Measurements from ENCODE around the gene ST3GAL3.

ST3GAL3 gene

GRCh38 chr1:43729816-43730463 lies 22.6 kb downstream of the ST3GAL3 start:
- Histone ChIP-seq H3K27ac (ENCODE audit: low read length) (no peak overlapping the region), H3K4me3 (ENCODE audit: low read depth in 1 of 2, low read length in 2 of 2) (no peak overlapping the region), H3K36me3 (ENCODE audit: control insufficient read depth in 1 of 2, insufficient read depth in 2 of 2, low read length in 2 of 2) (no peaks in the 10 kb centered on the region), H3K4me1 (ENCODE audit: control insufficient read depth in 1 of 2, insufficient read depth in 2 of 2, low read length in 2 of 2) (peaks cover 0 to 4% of the 10 kb centered on the region in 2 donors), H3K27me3 (ENCODE audit: low read depth, low read length) (no peaks in the 10 kb centered on the region), H3K9me3 (ENCODE audit: control insufficient read depth in 1 of 2, low read length in 2 of 2) (no peaks in the 10 kb centered on the region)

DNA sequence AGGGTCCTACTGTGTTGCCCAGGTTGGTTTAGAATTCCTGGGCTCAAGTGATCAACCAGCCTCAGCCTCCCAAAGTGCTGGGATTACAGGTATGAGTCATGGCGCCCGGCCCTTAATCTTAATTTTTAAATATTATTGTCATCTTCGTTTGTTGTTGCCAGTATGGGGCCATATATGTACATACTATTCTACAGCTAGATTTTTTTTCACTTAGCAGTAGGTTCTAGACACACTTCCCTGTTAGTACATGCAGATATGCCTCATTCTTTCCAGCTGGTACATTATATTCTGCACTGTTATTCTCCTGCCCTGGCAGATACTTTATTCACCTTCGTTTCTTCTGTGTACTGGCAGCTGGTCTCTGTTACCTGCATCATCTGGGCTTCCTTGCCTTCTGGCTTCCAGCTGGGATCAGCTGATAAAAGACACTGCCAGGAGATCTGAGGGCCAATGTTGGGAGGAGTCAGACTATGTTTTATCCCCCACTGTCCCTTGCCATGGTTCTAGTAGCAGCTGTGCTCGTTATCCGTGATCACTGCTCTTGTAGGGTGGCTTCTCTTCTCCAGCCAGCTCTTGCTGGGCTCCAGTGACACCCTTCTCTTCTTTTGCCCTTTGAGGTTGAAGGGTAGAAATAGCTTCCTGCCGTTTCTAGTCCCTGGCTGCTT lies 24.7 kb downstream of the ST3GAL3 start:
- Histone ChIP-seq H3K4me3 (ENCODE audit: low read depth in 1 of 2, low read length in 2 of 2) (no peak overlapping the region), H3K36me3 (ENCODE audit: control insufficient read depth in 1 of 2, insufficient read depth in 2 of 2, low read length in 2 of 2) (peaks cover 0 to 5% of the 10 kb centered on the region in 2 donors), H3K27ac (ENCODE audit: low read length) (no peak overlapping the region), H3K4me1 (ENCODE audit: control insufficient read depth in 1 of 2, insufficient read depth in 2 of 2, low read length in 2 of 2) (peaks cover 0 to 4% of the 10 kb centered on the region in 2 donors), H3K27me3 (ENCODE audit: low read depth, low read length) (no peaks in the 10 kb centered on the region), H3K9me3 (ENCODE audit: control insufficient read depth in 1 of 2, low read length in 2 of 2) (no peaks in the 10 kb centered on the region)

GRCh38 chr1:43736819-43737218 lies 29.5 kb downstream of the ST3GAL3 start:
- H3K4me3 ChIP-seq (ENCODE audit: low read depth in 1 of 2, low read length in 2 of 2) = no peak overlapping the region
- H3K9me3 ChIP-seq (ENCODE audit: control insufficient read depth in 1 of 2, low read length in 2 of 2) = no peaks in the 10 kb centered on the region
- peaks cover 0 to 4% of the 10 kb centered on the region in 2 donors for H3K4me1 ChIP-seq (ENCODE audit: control insufficient read depth in 1 of 2, insufficient read depth in 2 of 2, low read length in 2 of 2)
- H3K27me3 ChIP-seq (ENCODE audit: low read depth, low read length) = no peaks in the 10 kb centered on the region
- no peak overlapping the region for H3K27ac ChIP-seq (ENCODE audit: low read length)
- H3K36me3 ChIP-seq (ENCODE audit: control insufficient read depth in 1 of 2, insufficient read depth in 2 of 2, low read length in 2 of 2) = peaks cover 4 to 5% of the 10 kb centered on the region in 2 donors

DNA sequence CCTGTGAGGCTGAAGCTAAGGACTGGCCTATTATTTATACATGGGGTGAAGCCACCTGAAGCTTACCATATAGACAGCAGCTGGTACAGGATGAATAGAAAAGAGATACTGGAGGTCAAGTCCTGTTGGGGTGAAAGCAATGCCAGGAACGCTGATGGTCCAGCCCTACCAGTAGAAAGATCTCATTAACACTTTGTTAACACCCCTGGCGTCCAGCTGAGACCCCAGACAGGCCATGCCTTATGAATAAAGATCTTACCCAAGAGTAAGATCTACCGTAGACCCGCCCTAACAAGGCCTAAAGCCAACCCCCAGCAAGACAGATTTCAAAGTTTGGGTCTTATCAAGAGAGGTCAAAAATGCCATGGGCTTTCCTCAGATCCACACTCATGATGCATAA lies 34.7 kb downstream of the ST3GAL3 start:
- H3K27ac ChIP-seq (ENCODE audit: low read length) = no peak overlapping the region
- no peaks in the 10 kb centered on the region for H3K27me3 ChIP-seq (ENCODE audit: low read depth, low read length)
- no peaks in the 10 kb centered on the region for H3K4me1 ChIP-seq (ENCODE audit: control insufficient read depth in 1 of 2, insufficient read depth in 2 of 2, low read length in 2 of 2)
- peaks cover 0 to 4% of the 10 kb centered on the region in 2 donors for H3K36me3 ChIP-seq (ENCODE audit: control insufficient read depth in 1 of 2, insufficient read depth in 2 of 2, low read length in 2 of 2)
- no peak overlapping the region for H3K4me3 ChIP-seq (ENCODE audit: low read depth in 1 of 2, low read length in 2 of 2)
- H3K9me3 ChIP-seq (ENCODE audit: control insufficient read depth in 1 of 2, low read length in 2 of 2) = no peaks in the 10 kb centered on the region

DNA sequence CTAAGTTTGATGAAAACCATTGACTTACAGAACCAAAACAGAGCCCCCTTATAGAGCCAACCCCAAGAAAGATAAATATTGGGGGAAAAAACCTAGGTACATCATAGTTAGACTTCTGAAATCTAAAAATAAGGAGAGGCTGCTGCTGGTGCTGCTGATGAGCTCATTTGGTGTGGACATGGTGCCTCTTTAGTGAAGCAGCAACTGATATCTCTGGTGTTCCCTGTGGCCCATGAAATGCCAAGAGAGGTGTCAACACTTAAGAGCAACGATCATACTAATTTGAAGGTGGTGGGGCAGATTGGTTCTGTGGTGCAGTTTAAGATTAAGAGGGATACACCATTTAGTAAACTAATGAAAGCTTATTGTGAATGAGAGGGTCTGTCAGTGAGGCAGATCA lies 35.9 kb downstream of the ST3GAL3 start:
- no peak overlapping the region for H3K27ac ChIP-seq (ENCODE audit: low read length)
- no peaks in the 10 kb centered on the region for H3K9me3 ChIP-seq (ENCODE audit: control insufficient read depth in 1 of 2, low read length in 2 of 2)
- no peak overlapping the region for H3K4me3 ChIP-seq (ENCODE audit: low read depth in 1 of 2, low read length in 2 of 2)
- no peaks in the 10 kb centered on the region for H3K27me3 ChIP-seq (ENCODE audit: low read depth, low read length)
- H3K36me3 ChIP-seq (ENCODE audit: control insufficient read depth in 1 of 2, insufficient read depth in 2 of 2, low read length in 2 of 2) = peaks cover 0 to 4% of the 10 kb centered on the region in 2 donors
- no peaks in the 10 kb centered on the region for H3K4me1 ChIP-seq (ENCODE audit: control insufficient read depth in 1 of 2, insufficient read depth in 2 of 2, low read length in 2 of 2)

DNA sequence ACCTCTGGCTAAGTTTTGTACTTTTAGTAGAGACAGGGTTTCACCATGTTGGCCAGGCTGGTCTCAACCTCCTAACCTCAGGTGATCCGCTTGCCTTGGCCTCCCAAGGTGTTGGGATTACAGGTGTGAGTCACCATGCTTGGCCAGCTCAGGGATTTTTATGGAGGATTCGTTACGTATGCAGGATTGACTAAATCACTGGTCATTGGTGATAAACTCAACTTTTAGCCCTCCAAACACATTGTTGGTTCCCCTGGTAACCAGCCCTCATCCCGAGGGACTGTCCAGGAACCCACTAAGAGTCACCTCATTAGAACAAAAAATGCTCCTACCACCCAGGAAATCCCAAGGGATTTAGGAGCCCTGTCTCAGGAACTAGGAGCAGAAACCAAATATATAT lies 40.4 kb downstream of the ST3GAL3 start:
- Histone ChIP-seq H3K4me3 (ENCODE audit: low read depth in 1 of 2, low read length in 2 of 2) (no peak overlapping the region), H3K4me1 (ENCODE audit: control insufficient read depth in 1 of 2, insufficient read depth in 2 of 2, low read length in 2 of 2) (peaks cover 0 to 3% of the 10 kb centered on the region in 2 donors), H3K36me3 (ENCODE audit: control insufficient read depth in 1 of 2, insufficient read depth in 2 of 2, low read length in 2 of 2) (no peaks in the 10 kb centered on the region), H3K9me3 (ENCODE audit: control insufficient read depth in 1 of 2, low read length in 2 of 2) (no peaks in the 10 kb centered on the region), H3K27me3 (ENCODE audit: low read depth, low read length) (no peaks in the 10 kb centered on the region), H3K27ac (ENCODE audit: low read length) (no peak overlapping the region)

- H3K36me3 ChIP-seq (ENCODE audit: control insufficient read depth in 1 of 2, insufficient read depth in 2 of 2, low read length in 2 of 2) = no peaks in the 10 kb centered on the region
- H3K27me3 ChIP-seq (ENCODE audit: low read depth, low read length) = no peaks in the 10 kb centered on the region
- H3K9me3 ChIP-seq (ENCODE audit: control insufficient read depth in 1 of 2, low read length in 2 of 2) = no peaks in the 10 kb centered on the region
- no peak overlapping the region for H3K27ac ChIP-seq (ENCODE audit: low read length)
- no peak overlapping the region for H3K4me3 ChIP-seq (ENCODE audit: low read depth in 1 of 2, low read length in 2 of 2)
- H3K4me1 ChIP-seq (ENCODE audit: control insufficient read depth in 1 of 2, insufficient read depth in 2 of 2, low read length in 2 of 2) = peaks cover 0 to 3% of the 10 kb centered on the region in 2 donors
Measured at GRCh38 chr1:43750083-43750482, 42.7 kb downstream of the ST3GAL3 start.

DNA sequence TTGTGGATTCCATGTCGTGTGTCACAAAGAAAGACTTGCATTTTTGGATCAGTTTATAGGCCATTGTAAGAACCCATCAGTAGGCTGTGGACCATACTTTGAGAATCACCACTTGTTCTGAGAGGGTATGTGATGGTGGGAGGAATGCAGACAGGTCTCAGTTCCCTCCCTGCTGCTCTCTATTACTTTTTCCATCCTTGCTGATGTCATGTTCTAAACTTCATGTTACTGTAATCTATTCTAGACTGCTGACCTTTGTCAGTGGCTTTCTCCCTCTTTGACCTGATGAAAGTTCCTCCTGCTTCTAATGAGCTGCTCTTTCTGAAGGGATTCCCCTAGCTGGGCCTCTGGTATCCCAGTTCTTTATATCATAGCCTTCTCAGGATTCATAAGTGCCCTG lies 46.1 kb downstream of the ST3GAL3 start:
- no peaks in the 10 kb centered on the region for H3K36me3 ChIP-seq (ENCODE audit: control insufficient read depth in 1 of 2, insufficient read depth in 2 of 2, low read length in 2 of 2)
- no peak overlapping the region for H3K27ac ChIP-seq (ENCODE audit: low read length)

DNA sequence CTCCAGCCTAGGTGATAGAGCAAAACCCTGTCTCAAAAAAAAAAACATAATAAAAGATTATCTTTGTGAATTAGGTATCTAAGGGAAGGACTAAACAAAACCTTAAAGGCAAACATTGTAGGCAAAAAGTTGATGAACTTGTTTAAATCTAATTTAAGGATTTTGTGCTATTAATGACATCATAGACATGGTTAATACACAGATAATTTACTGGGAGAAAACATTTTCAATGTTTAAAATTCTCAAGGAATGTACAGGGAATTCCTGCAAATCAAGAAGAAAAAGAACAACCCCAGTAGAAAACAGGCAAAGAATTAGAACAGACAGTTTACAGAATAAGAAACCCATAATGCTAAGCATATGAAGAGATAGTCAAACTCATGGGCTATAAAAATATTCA lies 47.6 kb downstream of the ST3GAL3 start:
- H3K36me3 ChIP-seq (ENCODE audit: control insufficient read depth in 1 of 2, insufficient read depth in 2 of 2, low read length in 2 of 2) = no peaks in the 10 kb centered on the region
- no peaks in the 10 kb centered on the region for H3K9me3 ChIP-seq (ENCODE audit: control insufficient read depth in 1 of 2, low read length in 2 of 2)
- no peak overlapping the region for H3K27ac ChIP-seq (ENCODE audit: low read length)
- no peaks in the 10 kb centered on the region for H3K27me3 ChIP-seq (ENCODE audit: low read depth, low read length)
- peaks cover 0 to 3% of the 10 kb centered on the region in 2 donors for H3K4me1 ChIP-seq (ENCODE audit: control insufficient read depth in 1 of 2, insufficient read depth in 2 of 2, low read length in 2 of 2)
- no peak overlapping the region for H3K4me3 ChIP-seq (ENCODE audit: low read depth in 1 of 2, low read length in 2 of 2)

More for the DNA sequence above, 46.1 kb downstream of the ST3GAL3 start:
- Histone ChIP-seq H3K4me1 (ENCODE audit: control insufficient read depth in 1 of 2, insufficient read depth in 2 of 2, low read length in 2 of 2) (peaks cover 0 to 3% of the 10 kb centered on the region in 2 donors), H3K4me3 (ENCODE audit: low read depth in 1 of 2, low read length in 2 of 2) (no peak overlapping the region), H3K9me3 (ENCODE audit: control insufficient read depth in 1 of 2, low read length in 2 of 2) (no peaks in the 10 kb centered on the region), H3K27me3 (ENCODE audit: low read depth, low read length) (no peaks in the 10 kb centered on the region)

- H3K9me3 ChIP-seq (ENCODE audit: control insufficient read depth in 1 of 2, low read length in 2 of 2) = no peaks in the 10 kb centered on the region
- H3K27ac ChIP-seq (ENCODE audit: low read length) = no peak overlapping the region
- no peaks in the 10 kb centered on the region for H3K36me3 ChIP-seq (ENCODE audit: control insufficient read depth in 1 of 2, insufficient read depth in 2 of 2, low read length in 2 of 2)
- no peaks in the 10 kb centered on the region for H3K4me1 ChIP-seq (ENCODE audit: control insufficient read depth in 1 of 2, insufficient read depth in 2 of 2, low read length in 2 of 2)
- no peaks in the 10 kb centered on the region for H3K27me3 ChIP-seq (ENCODE audit: low read depth, low read length)
- no peak overlapping the region for H3K4me3 ChIP-seq (ENCODE audit: low read depth in 1 of 2, low read length in 2 of 2)
Measured at GRCh38 chr1:43757343-43758053, 50.2 kb downstream of the ST3GAL3 start.

DNA sequence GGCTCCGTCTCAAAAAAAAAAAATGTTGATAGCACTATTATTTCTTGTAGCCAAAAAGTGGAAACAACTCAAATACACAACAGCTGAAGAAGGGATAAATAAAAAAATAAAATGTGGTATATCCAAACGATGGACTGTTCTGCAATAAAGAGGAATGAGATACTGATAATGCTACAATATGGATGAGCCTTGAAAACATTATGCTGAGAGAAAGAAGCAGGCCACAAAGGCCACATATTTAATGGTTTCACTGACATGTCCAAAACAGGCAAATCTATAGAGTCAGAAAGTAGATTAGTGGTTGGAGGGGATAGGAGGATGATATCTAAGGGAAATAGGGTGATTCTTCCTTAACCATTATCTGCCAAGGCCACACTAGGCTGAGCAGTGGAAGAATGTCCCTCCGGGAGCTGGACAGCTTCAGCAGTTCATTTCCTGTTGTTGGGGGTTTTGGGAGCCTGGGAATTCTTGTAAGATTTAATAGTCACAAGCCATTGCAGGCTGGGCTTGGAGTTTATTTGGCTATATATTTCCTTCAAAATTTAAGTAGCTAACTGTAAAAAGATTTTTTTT lies 53.5 kb downstream of the ST3GAL3 start:
- no peaks in the 10 kb centered on the region for H3K36me3 ChIP-seq (ENCODE audit: control insufficient read depth in 1 of 2, insufficient read depth in 2 of 2, low read length in 2 of 2)
- no peaks in the 10 kb centered on the region for H3K27me3 ChIP-seq (ENCODE audit: low read depth, low read length)
- no peaks in the 10 kb centered on the region for H3K9me3 ChIP-seq (ENCODE audit: control insufficient read depth in 1 of 2, low read length in 2 of 2)
- no peak overlapping the region for H3K27ac ChIP-seq (ENCODE audit: low read length)
- H3K4me3 ChIP-seq (ENCODE audit: low read depth in 1 of 2, low read length in 2 of 2) = no peak overlapping the region
- H3K4me1 ChIP-seq (ENCODE audit: control insufficient read depth in 1 of 2, insufficient read depth in 2 of 2, low read length in 2 of 2) = peaks cover 0 to 6% of the 10 kb centered on the region in 2 donors
